Activated naive CD8-positive, alpha-beta T cell treated with anti-CD3 and anti-CD28 coated beads, Interleukin-2, amount 10 ng/mL, durations not matched to agents 7 days and 5 days (primary cell): Measurements from ENCODE around the gene ZNF174. TPM values are rescaled to one million over a fixed set of nuclear protein-coding genes. Genes with fewer than 3 reads are reported as not detected.

ENCODE experiments used
- ATAC-seq: fragments of 150-1000 bp; cut with Tn5 transposase; one replicate; pipeline ENCODE4 v1.10.0; 2021; ENCODE audit warnings: low read depth, moderate library complexity
- POLR2A ChIA-PET: fragments of 350-600 bp; sonication (Branson Sonifier 250); formaldehyde crosslinking; loops from one replicate; lab custom pipeline; 2021; ENCODE audit warnings: antibody characterized with exemption; lab: Charles Lee
- DNase-seq: peaks from one replicate; pipeline ENCODE4 v3.0.0; 2021
- H3K27ac Mint-ChIP-seq: one replicate; pipeline ENCODE4 v1.8.0; 2022; ENCODE audit warnings: mild to moderate bottlenecking, mixed read lengths
- H3K27me3 Mint-ChIP-seq: one replicate; pipeline ENCODE4 v1.8.0; 2022; ENCODE audit warnings: mild to moderate bottlenecking, moderate library complexity, mixed read lengths
- H3K36me3 Mint-ChIP-seq: one replicate; pipeline ENCODE4 v1.8.0; 2021; ENCODE audit warnings: mild to moderate bottlenecking, mixed read lengths
- H3K4me1 Mint-ChIP-seq: one replicate; pipeline ENCODE4 v1.8.0; 2021; ENCODE audit warnings: mixed read lengths
- H3K4me3 Mint-ChIP-seq: one replicate; pipeline ENCODE4 v1.8.0; 2022; ENCODE audit warnings: mild to moderate bottlenecking, moderate library complexity, mixed read lengths
- H3K9me3 Mint-ChIP-seq: one replicate; pipeline ENCODE4 v1.8.0; 2021; ENCODE audit warnings: mixed read lengths
- total RNA-seq, 2 experiments: library from RNA; stranded (reverse); gene quantifications; one replicate each; pipeline ENCODE4 v1.2.3, GENCODE V29; 2021

ZNF174 gene
- total RNA-seq, 2 experiments from 2014 or later, result 15.5 to 16.0 TPM

DNA sequence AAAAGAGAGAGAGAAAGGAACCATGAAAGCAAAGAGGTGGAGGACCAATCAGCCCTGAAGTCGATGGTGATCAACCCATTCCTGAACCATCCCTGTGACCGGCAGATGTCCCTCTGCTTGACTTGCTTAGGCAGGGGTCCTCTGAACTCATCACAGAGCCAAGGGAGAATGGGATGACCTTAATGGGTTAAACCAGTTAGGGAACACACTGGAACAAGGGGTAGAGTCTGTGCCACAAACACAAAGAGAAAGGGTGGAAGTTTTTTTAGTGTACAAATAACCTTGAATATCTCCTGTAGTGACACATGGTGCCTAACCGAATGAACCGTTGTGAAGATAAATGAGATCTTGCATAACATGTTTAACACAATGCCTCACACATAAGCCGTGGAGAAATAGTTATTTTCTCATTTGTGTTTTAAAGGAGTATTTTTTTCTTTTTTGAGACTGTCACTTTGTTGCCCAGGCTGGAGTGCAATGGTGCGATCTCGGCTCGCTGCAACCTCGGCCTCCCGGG, 53.7 kb downstream of the ZNF174 start:
- Mint-ChIP-seq H3K4me3 (no peak overlapping the region), H3K9me3 (no peaks in the 10 kb centered on the region), H3K27me3 (no peaks in the 10 kb centered on the region), H3K27ac (no peak overlapping the region), H3K4me1 (peaks cover 22% of the 10 kb centered on the region), H3K36me3 (peaks cover 6% of the 10 kb centered on the region)
- ATAC-seq (no peak), DNase-seq (no peak)
- POLR2A ChIA-PET, result no interaction called here

DNA sequence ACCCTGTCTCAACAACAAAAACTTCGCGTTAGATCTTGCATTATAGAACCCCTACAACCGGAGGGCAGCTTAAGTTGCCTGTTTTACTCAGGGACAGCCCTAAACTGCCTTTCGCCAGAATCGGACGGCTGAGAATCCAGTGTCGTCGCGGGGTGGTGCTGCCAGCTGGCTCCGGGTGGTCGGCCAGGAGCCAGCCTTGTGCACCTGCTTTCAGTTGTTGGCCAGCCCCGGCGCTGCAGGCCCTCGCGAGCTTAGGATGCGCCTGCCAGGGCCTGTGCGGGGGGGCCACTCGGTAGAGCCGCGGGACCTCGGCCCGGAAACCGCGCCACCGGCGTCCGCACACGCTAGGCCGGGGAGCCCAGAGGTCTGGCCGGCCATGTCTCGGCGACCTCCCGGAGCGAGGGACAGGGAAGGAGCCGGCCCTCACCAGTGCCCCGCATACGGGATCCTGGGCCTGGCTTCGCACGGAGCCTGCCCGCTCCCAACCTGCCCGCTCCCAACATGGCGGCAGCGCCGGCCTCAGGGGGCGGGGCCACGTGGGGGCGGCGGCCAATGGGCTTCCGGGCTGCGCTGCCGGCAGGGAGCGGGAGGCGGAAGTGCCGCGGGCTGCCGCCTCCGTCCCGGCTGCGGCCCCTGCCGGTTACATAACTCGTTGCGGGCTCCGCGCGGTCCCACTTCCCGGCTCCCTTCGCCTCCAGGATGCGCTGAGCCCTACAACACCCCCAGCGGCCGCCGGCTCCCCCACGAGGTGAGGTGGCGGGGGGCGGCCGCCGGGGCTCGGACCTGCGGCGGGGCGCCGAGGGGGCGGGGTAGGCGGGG, 56.6 kb downstream of the ZNF174 start:
- no peaks in the 10 kb centered on the region for H3K36me3 Mint-ChIP-seq
- DNase-seq (peak; percentile 98), ATAC-seq (peak; percentile 88)
- peaks cover 39% of the 10 kb centered on the region for H3K4me1 Mint-ChIP-seq
- H3K9me3 Mint-ChIP-seq, result no peaks in the 10 kb centered on the region
- H3K27me3 Mint-ChIP-seq, result no peaks in the 10 kb centered on the region
- POLR2A ChIA-PET, result interaction anchor here (0.6 to 1.5 kb wide), 14 partner anchors 14 to 300 kb away, joined by 3 to 14 read pairs (median 5); partner anchors contain the start of genes CLUAP1, NAA60, OR1F1 and TIGD7
- peak overlapping the region; percentile 87 for H3K27ac Mint-ChIP-seq
- peak overlapping the region; percentile 84 for H3K4me3 Mint-ChIP-seq

DNA sequence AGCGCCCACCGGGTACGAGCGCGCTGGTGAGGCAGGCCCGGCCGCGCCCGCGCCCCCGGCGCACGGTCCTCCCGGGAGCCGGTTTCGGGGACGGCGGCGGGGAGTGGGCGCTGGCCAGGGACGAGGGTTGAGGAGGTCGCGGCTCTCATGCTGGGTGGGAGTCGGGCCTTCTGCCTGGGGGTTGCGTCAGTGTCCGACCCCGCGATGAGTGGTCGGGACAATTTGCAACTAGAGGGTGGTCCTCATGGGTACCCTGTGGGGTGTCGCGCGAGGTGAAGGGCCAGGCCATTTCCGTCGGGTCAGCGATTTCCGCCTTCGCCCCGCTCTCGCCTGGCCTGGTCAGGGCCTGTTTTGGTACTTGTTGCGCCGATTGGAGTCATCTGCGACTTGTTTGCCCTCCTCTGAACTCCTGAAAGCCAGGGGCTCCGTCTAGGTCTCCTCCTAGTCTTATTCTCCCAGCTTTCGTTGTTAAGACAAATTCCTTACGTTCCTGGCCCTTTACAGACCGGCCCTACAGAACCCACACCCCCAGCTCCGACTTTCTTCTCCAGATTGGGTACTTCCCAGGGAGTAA, 57.4 kb downstream of the ZNF174 start:
- POLR2A ChIA-PET, result interaction anchor here (0.7 to 1.5 kb wide), 6 partner anchors 42 to 195 kb away, joined by 3 to 5 read pairs (median 4); partner anchors contain the start of genes CLUAP1, ZNF174 and ZSCAN32
- Mint-ChIP-seq H3K9me3 (no peaks in the 10 kb centered on the region), H3K27me3 (no peaks in the 10 kb centered on the region), H3K36me3 (no peaks in the 10 kb centered on the region), H3K4me1 (peaks cover 39% of the 10 kb centered on the region), H3K4me3 (peak overlapping the region; percentile 84), H3K27ac (peak overlapping the region; percentile 91)
- no peak for DNase-seq
- ATAC-seq, result no peak

GRCh38 chr16:3458852-3459361, 57.9 kb downstream of the ZNF174 start:
- ATAC-seq, result no peak
- Mint-ChIP-seq H3K4me3 (peak overlapping the region; percentile 84), H3K9me3 (no peaks in the 10 kb centered on the region), H3K27me3 (no peaks in the 10 kb centered on the region), H3K36me3 (no peaks in the 10 kb centered on the region), H3K4me1 (peaks cover 39% of the 10 kb centered on the region), H3K27ac (peak overlapping the region; percentile 91)
- POLR2A ChIA-PET, result interaction anchor here (0.5 to 1.1 kb wide), 6 partner anchors 42 to 196 kb away, joined by 3 to 5 read pairs (median 4); partner anchors contain the start of genes CLUAP1, ZNF174 and ZSCAN32
- no peak for DNase-seq

Other genes starting within 250 kb of the ZNF174 start
- gene OR1F1, start 213.0 kb upstream of the ZNF174 start, total RNA-seq, result not detected
- gene ZNF200, start 166.1 kb upstream of the ZNF174 start, total RNA-seq, result 10 to 100 TPM; 16.5 to 19.5 TPM
- gene MEFV, start 144.6 kb upstream of the ZNF174 start, total RNA-seq, result under 1 TPM; 0.23 to 0.39 TPM
- 10 to 100 TPM; 34.7 to 36.7 TPM for gene ZNF263, start 117.7 kb upstream of the ZNF174 start, total RNA-seq
- 10 to 100 TPM; 10.3 to 12.1 TPM for gene TIGD7, start 95.8 kb upstream of the ZNF174 start, total RNA-seq
- gene ZNF75A, start 95.7 kb upstream of the ZNF174 start, total RNA-seq, result 10 to 100 TPM; 63.6 to 63.8 TPM
- gene OR2C1, start 45.3 kb upstream of the ZNF174 start, total RNA-seq, result not detected
- 10 to 100 TPM; 20.5 to 22.5 TPM for gene ZSCAN32, start 211 bp upstream of the ZNF174 start, total RNA-seq
- 1 to 10 TPM; 3.6 to 4.2 TPM for gene ZNF597, start 42.3 kb downstream of the ZNF174 start, total RNA-seq
- 10 to 100 TPM; 54.0 to 54.6 TPM for gene NAA60, start 42.5 kb downstream of the ZNF174 start, total RNA-seq
- gene C16orf90, start 94.3 kb downstream of the ZNF174 start, total RNA-seq, result not detected
- 10 to 100 TPM; 22.9 to 26.8 TPM for gene CLUAP1, start 99.8 kb downstream of the ZNF174 start, total RNA-seq
- gene NLRC3, start 176.2 kb downstream of the ZNF174 start, total RNA-seq, result 10 to 100 TPM; 95.9 to 97.4 TPM
- gene SLX4, start 210.4 kb downstream of the ZNF174 start, total RNA-seq, result 10 to 100 TPM; 16.8 to 16.9 TPM